ENCODE measurements around the gene APC2.

GRCh38 chr19:1496714-1497577 lies 47.0 kb downstream of the APC2 start:
- TF ChIP-seq TEAD1 (CRISPR knock-in tag; IDR thresholded peaks at IDR 0.05): no peak
- no peak for TF ChIP-seq CTCF (IDR thresholded peaks at IDR 0.05)
- no peak for TF ChIP-seq NFYB (CRISPR knock-in tag; conservative IDR thresholded peaks at IDR 0.05; ENCODE audit: low read depth)
- TF ChIP-seq FOXK1 (CRISPR knock-in tag; IDR thresholded peaks at IDR 0.05): no peak
- TF ChIP-seq ZNF232 (CRISPR knock-in tag; IDR thresholded peaks at IDR 0.05): no peak
- no peak for TF ChIP-seq CREB1 (CRISPR knock-in tag; IDR thresholded peaks at IDR 0.05)
- no peak for TF ChIP-seq FOXP4 (CRISPR knock-in tag; IDR thresholded peaks at IDR 0.05)
- no peak for TF ChIP-seq ZNF263 (CRISPR knock-in tag; IDR thresholded peaks at IDR 0.05; ENCODE audit: low read depth)
- TF ChIP-seq RORB (CRISPR knock-in tag; IDR thresholded peaks at IDR 0.05): no peak

All from WTC11 (cell line).